NCI-H524 (cell line): ENCODE results near the gene APBA3.
"Not testable (repeated sequence)": the region's sequence is repeated elsewhere in the genome, so short reads cannot be mapped to it uniquely, and the experiment has no call there.

Experiments
- DNase-seq, 2 experiments: peaks; one replicate each; lab custom pipeline; 2025; lab: John Stamatoyannopoulos, UW

The APBA3 gene

GRCh38 chr19:3771000-3771905, 9.8 kb upstream of the APBA3 start:
- DNase-seq, result no peak

DNA sequence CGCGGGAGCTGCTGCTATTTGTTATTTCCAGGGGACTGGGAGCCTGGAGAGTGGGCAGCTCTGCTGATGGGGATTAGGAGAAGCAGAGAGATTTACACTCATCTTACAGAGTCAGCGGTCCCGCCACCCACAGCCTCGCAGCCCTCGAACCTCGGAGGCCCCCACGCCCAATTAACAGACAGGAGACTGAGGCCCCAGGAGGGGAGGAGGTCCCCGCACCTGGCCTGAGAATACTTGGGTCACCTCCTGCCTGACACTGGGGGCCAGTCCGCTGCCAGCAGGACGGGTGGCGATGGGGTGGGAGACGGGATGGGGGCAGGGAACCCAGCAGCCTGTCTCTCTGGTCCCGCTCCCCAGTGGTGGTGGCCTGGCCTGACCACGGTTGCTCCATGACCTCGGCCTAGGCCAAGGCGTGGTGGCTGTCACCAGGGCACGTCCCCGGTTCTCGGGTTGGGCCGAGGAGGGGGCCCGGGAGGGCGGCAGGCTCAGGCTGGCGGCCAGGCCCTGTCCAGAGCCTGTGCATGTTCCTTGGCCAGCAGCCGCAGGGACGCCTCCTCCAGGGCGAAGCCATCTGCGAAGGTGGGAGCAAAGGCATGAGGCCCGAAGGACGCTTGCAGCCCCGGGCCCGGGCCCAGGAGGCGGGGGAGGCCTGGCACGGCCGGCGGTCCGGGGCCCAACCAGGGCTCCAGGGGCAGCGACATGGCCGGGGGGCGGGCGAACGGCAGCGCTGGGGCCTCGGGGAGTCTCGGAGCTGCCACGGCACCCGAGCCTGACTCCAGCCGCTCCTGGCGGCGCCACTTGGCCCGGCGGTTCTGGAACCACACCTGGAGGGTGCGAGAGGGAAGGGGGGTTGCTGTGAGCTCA, 8.9 kb upstream of the APBA3 start:
- no peak for DNase-seq

DNA sequence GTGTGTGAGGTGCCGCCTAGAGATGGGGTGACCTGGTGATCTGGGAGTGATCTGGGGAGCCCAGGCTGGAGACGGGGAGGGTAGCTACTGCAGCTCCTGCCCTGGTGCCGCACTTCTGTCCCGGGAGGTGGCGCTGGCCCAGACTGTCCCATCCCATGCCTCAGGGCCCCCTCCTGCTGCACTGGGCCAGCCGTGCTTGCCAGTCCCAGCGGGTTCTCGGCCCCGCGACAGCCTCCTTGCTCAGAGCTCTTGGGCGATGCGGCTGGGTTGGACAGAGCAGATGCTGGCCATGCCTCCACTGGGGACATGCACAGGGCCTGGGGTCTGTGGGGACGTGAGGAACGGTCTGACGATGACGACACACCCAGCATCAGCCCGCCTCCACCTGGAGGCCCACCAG, 8.0 kb upstream of the APBA3 start:
- DNase-seq, result no peak

DNA sequence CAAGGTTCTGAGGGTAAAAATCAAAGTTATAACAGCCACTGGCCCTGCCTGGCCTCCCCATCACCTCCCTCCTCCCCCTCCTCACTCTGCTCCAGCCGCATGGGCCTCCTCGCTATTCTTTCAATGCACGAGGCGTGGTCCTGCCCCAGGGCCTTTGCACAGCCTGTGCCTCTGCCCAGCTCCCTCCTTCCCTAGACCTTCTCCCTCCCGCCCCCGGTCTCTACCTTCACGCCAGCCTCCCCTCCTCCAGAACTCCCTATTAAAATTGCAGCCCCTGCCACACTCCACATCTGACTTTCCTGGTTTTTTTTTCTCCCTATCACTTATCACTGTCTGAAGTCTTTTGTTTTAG, 7.2 kb upstream of the APBA3 start:
- DNase-seq, result no peak

DNA sequence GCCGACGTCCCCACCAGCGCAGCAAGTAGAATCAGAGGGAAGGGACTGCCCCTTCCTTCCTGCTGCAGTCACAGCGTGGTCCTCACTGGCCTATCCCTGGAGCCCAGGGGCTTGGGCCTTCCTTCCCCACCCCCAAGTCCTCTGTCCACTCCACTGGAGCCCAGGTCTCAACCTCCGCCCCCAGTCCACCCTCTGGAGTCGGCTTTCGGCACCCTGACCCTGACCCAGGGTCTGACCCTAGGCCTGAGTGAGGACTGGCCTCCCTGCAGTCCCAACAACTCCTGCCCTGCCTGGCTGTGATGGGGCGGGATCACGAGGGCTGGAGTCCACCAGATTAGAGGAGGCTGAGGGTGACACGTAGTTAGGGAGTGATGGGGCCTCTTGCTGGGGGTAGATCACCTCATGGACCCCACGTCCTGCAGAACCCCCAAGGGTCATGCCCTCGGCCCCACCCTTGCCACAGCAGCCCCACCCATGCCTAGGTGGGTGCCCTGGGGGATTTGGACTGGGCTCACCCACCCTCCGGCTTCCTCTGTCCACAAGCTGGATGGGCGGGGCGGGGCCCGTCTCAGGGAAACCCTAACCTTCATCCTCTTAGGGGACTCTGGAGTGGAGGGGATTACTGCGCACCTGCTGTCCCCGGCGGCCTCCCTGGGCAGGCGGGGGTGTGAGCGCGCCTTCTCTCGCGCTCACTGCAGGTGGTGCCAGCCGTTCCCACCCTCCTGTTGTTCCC, 6.7 kb upstream of the APBA3 start:
- DNase-seq, result peak; percentile 89 to 92

- no peak for DNase-seq
Measured at GRCh38 chr19:3767050-3767449, 5.6 kb upstream of the APBA3 start.

- no peak for DNase-seq
Measured at GRCh38 chr19:3766520-3766919, 5.0 kb upstream of the APBA3 start.

DNA sequence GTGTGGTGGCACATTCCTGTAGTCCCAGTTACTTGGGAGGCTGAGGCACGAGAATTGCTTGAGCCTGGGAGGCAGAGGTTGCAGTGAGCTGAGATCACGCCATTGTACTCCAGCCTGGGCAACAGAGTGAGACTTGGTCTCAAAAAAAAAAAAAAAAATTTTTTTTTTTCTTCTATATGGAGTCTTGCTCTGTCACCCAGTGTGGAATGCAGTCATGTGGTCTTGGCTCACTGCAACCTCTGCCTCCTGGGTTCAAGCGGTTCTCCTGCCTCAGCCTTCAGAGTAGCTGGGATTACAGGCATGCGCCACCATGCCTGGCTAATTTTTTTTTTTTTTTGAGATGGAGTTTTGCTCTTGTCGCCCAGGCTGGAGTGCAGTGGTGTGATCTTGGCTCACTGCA, 4.3 kb upstream of the APBA3 start:
- DNase-seq, result not testable (repeated sequence)

- DNase-seq, result no peak
Measured at GRCh38 chr19:3765121-3765520, 3.6 kb upstream of the APBA3 start.

GRCh38 chr19:3762501-3763459, 1.3 kb upstream of the APBA3 start, which contains the start of gene MRPL54:
Gene MRPL54 (plus strand): TSS chr19:3762682. CDS start chr19:3762701, 19 bp downstream.
- peak; percentile 99 to 100 for DNase-seq

DNA sequence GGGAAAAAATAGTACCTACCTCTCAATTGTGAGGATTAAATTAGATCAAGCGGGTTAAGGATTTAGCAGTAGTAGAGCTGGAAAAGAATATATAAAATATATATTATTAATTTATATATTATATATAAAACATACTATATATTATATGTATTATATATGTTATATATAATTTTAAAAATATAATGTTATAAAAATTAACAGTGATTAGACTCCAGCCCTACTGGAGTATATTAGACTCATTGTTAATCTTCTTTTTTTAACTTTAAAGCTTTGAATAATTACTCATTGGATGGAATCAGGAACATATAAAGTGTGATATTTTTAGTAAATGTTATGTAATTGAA, 610 bp upstream of the APBA3 start:
- DNase-seq, result no peak

GRCh38 chr19:3760871-3761361, 576 bp downstream of the APBA3 start:
- DNase-seq, result no peak

- DNase-seq, result no peak
Measured at GRCh38 chr19:3759482-3760254, 1.8 kb downstream of the APBA3 start.

- DNase-seq, result not testable (repeated sequence)
Measured at GRCh38 chr19:3758297-3758696, 3.2 kb downstream of the APBA3 start.

GRCh38 chr19:3757705-3758104, 3.8 kb downstream of the APBA3 start:
- DNase-seq, result not testable (repeated sequence)

GRCh38 chr19:3753631-3754410, 7.7 kb downstream of the APBA3 start:
- DNase-seq, result no peak

GRCh38 chr19:3752492-3752891, 9.0 kb downstream of the APBA3 start:
- DNase-seq, result no peak

- no peak for DNase-seq
Measured at GRCh38 chr19:3751236-3751635, 10.3 kb downstream of the APBA3 start.

DNA sequence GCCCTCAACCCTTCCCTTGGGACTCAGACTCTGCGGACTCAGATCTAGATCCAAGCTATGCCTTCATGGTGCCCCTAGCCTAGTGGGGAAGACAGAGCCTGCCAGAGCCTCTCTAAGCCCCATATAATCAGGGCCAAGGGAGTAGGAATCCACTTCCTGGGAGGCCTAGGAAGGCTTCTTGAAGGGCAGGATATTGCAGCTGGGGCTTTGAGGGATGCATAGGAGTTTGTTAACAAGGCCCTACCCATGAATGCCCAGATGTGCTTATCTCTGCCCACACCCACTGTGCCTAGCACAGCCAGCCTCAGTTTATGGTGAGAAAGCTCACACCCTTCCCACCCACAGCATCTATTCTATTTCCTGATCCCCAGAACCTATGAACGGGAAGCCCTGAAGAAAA, 11.3 kb downstream of the APBA3 start:
- no peak for DNase-seq
